Endothelial cell of umbilical vein (primary cell): ENCODE measurements around the gene C2CD4D. TPM values are rescaled to one million over a fixed set of nuclear protein-coding genes. Genes with fewer than 3 reads are reported as not detected.

ENCODE experiments used
- BruUV-seq: library from RNA; stranded (reverse); fragments of 400-500 nt; replicated peaks from 2 replicates; lab custom pipeline; 2021; lab: Mats Ljungman, UMichigan
- CTCF ChIA-PET: fragments of 300-600, 350-600 bp; sonication (Branson Sonifier 250); formaldehyde crosslinking; loops from one replicate; lab custom pipeline; 2021; ENCODE audit warnings: antibody characterized with exemption, inconsistent platforms; lab: Charles Lee
- POLR2A ChIA-PET: fragments of 300-600, 350-600 bp; sonication (Branson Sonifier 250); formaldehyde crosslinking; loops from one replicate; lab custom pipeline; 2021; ENCODE audit warnings: antibody characterized with exemption, inconsistent platforms; lab: Charles Lee
- DNase-seq: peaks from one replicate; pipeline ENCODE4 v3.0.0-alpha.2; 2011; ENCODE audit warnings: low read depth, low spot score
- FAIRE-seq: peaks from 2 replicates; lab custom pipeline; 2011; peaks lifted over from hg19 to GRCh38; lab: Jason Lieb, UNC
- H2AFZ ChIP-seq: 2 replicates; pipeline ENCODE4 v1.6.0; 2012; ENCODE audit warnings: low read depth, low read length, control low read depth, inconsistent platforms
- H3K27ac ChIP-seq: 2 replicates; pipeline ENCODE4 v1.5.1; 2011; ENCODE audit warnings: low read depth, mild to moderate bottlenecking, control low read depth, low read length, moderate library complexity; ENCODE audit not compliant: insufficient read depth
- H3K27me3 ChIP-seq, 2 experiments: 2 replicates each; pipeline versions ENCODE4 v1.6.0 to v1.6.1; 2011; ENCODE audit warnings: low read length in 2 of 2, mixed read lengths in 1 of 2; ENCODE audit not compliant: control insufficient read depth in 2 of 2, insufficient read depth in 2 of 2
- H3K36me3 ChIP-seq, 2 experiments: 2 replicates in 1 of 2; 3 replicates in 1 of 2; pipeline ENCODE4 v1.5.1; 2011; ENCODE audit warnings: low read length in 2 of 2, mild to moderate bottlenecking in 1 of 2, moderate library complexity in 1 of 2; ENCODE audit not compliant: control insufficient read depth in 2 of 2, insufficient read depth in 2 of 2; ENCODE audit errors: extremely low read depth in 1 of 2
- H3K4me1 ChIP-seq: 3 replicates; pipeline ENCODE4 v1.5.1; 2011; ENCODE audit warnings: mild to moderate bottlenecking, low read length; ENCODE audit not compliant: control insufficient read depth, insufficient read depth; ENCODE audit errors: extremely low read depth
- H3K4me2 ChIP-seq: 2 replicates; pipeline ENCODE4 v1.6.1; 2011; ENCODE audit warnings: low read length, control low read depth, mixed read lengths; ENCODE audit not compliant: insufficient read depth
- H3K4me3 ChIP-seq, 3 experiments: fragments of 200-600 bp in 1 of 3; sonication (generic), shearing (Covaris generic) in 1 of 3; replicated peaks in 1 of 3; 2 replicates each; pipeline ENCODE4 v1.5.1; 2011 to 2016; ENCODE audit warnings: control low read depth in 3 of 3, low read length in 3 of 3, mild to moderate bottlenecking in 2 of 3, inconsistent platforms in 1 of 3, low read depth in 1 of 3, moderate library complexity in 1 of 3; ENCODE audit not compliant: insufficient read depth in 1 of 3
- H3K79me2 ChIP-seq: 2 replicates; pipeline ENCODE4 v1.6.0; 2012; ENCODE audit warnings: low read length, inconsistent platforms; ENCODE audit not compliant: control insufficient read depth, insufficient read depth
- H3K9ac ChIP-seq: replicated peaks from 2 replicates; pipeline ENCODE3; 2011; ENCODE audit warnings: low read length, control low read depth; ENCODE audit not compliant: insufficient read depth; ENCODE audit errors: extremely low read depth
- H3K9me1 ChIP-seq: replicated peaks from 3 replicates; pipeline ENCODE4 v1.6.0; 2011; ENCODE audit warnings: mild to moderate bottlenecking, low read length; ENCODE audit not compliant: control insufficient read depth, insufficient read depth; ENCODE audit errors: extremely low read depth
- H3K9me3 ChIP-seq: replicated peaks from 2 replicates; pipeline ENCODE4 v1.5.1; 2012; ENCODE audit warnings: low read length, inconsistent platforms; ENCODE audit not compliant: control insufficient read depth, insufficient read depth
- H4K20me1 ChIP-seq: replicated peaks from 2 replicates; pipeline ENCODE3; 2011; ENCODE audit warnings: mild to moderate bottlenecking, low read length; ENCODE audit not compliant: control insufficient read depth, insufficient read depth; ENCODE audit errors: extremely low read depth
- CTCF ChIP-seq, 2 donors: IDR thresholded peaks; 1 replicate in 1 of 2; 2 replicates in 1 of 2; pipeline ENCODE4 v1.5.1; 2011; ENCODE audit warnings: low read length in 2 of 2, mild to moderate bottlenecking in 2 of 2, moderate library complexity in 2 of 2, control low read depth in 1 of 2, inconsistent platforms in 1 of 2, low read depth in 1 of 2; ENCODE audit not compliant: insufficient read depth in 1 of 2; ENCODE audit errors: extremely low read depth in 1 of 2
- EZH2 ChIP-seq: IDR thresholded peaks from 2 replicates; pipeline ENCODE4 v1.6.1; 2012; ENCODE audit warnings: borderline replicate concordance, low read depth, mild to moderate bottlenecking, moderate library complexity, low read length, inconsistent platforms; ENCODE audit not compliant: severe bottlenecking
- FOS ChIP-seq: IDR thresholded peaks from 2 replicates; pipeline ENCODE4 v1.6.1; 2011; ENCODE audit warnings: mild to moderate bottlenecking, low read length, moderate library complexity, borderline replicate concordance; ENCODE audit not compliant: insufficient read depth
- GATA2 ChIP-seq: IDR thresholded peaks from 2 replicates; pipeline ENCODE4 v1.7.0; 2011; ENCODE audit warnings: low read depth, mild to moderate bottlenecking, moderate library complexity, mixed read lengths, low read length; ENCODE audit not compliant: insufficient read length, insufficient read depth
- JUN ChIP-seq: IDR thresholded peaks from 2 replicates; pipeline ENCODE4 v1.6.1; 2011; ENCODE audit warnings: borderline replicate concordance, low read depth; ENCODE audit not compliant: insufficient read length, insufficient read depth
- MAX ChIP-seq: IDR thresholded peaks from 2 replicates; pipeline ENCODE4 v1.6.1; 2011; ENCODE audit not compliant: insufficient read depth, insufficient read length
- MYC ChIP-seq: IDR thresholded peaks from one replicate; pipeline ENCODE4 v1.6.1; 2011; ENCODE audit warnings: mild to moderate bottlenecking, low read depth, low read length
- POLR2A ChIP-seq: IDR thresholded peaks from 2 replicates; pipeline ENCODE4 v1.6.1; 2012; ENCODE audit warnings: low read depth, mild to moderate bottlenecking, control low read depth, low read length
- POLR2AphosphoS5 ChIP-seq: IDR thresholded peaks from 2 replicates; pipeline ENCODE4 v1.6.1; 2012; ENCODE audit warnings: low read depth, mild to moderate bottlenecking, control low read depth, low read length, moderate library complexity; ENCODE audit not compliant: insufficient read depth
- dilution Hi-C: fragments of 300-500 bp; cut with MboI; formaldehyde crosslinking; loops from one replicate; pipeline ENCODE4 v1.15.0; 2019; ENCODE audit warnings: low sequenced_read_pairs; ENCODE audit not compliant: extremely low pct_ligation_motif_present
- intact Hi-C: fragments of 100-400 bp; cut with micrococcal nuclease; formaldehyde crosslinking; loops from one replicate; pipeline ENCODE4 v1.10.0; 2022
- polyA plus RNA-seq, 4 experiments: library from polyadenylated mRNA; depleted of rRNA in 3 of 4; stranded (reverse) in 3 of 4; unstranded in 1 of 4; fragments of >200 nt; gene quantifications; 2 replicates each; pipeline versions ENCODE4 v1.2.1 to v1.2.3, GENCODE V29; 2011 to 2012; ENCODE audit warnings: missing spikeins in 1 of 4
- total RNA-seq: library from RNA; stranded (reverse); gene quantifications from 2 replicates; pipeline ENCODE4 v1.2.3, GENCODE V29; 2021

Gene C2CD4D
- total and polyA plus RNA-seq, 2 donors (not counting 3 experiments of a cell fraction or from before 2014, with no cell fraction given): not detected

GRCh38 chr1:151828921-151829320 lies 10.7 kb downstream of the C2CD4D start:
- no peak overlapping the region for H3K4me2 ChIP-seq
- ChIA-PET POLR2A (interaction anchor here (0.7 to 0.8 kb wide), 2 partner anchors 8 to 288 kb away, joined by 5 to 7 read pairs; no protein-coding TSS in a partner anchor), CTCF (interaction anchor here (1.2 kb wide), 1 partner anchor 8 kb away, joined by 6 read pairs; no protein-coding TSS in a partner anchor)
- no peak for TF ChIP-seq POLR2AphosphoS5
- no peak for TF ChIP-seq CTCF (IDR thresholded peaks at IDR 0.05; ENCODE audit: extremely low read depth in 1 of 2, insufficient read depth in 1 of 2, low read depth in 1 of 2, low read length in 2 of 2)
- no peak for TF ChIP-seq POLR2A
- no peak for TF ChIP-seq EZH2
- TF ChIP-seq FOS: no peak
- TF ChIP-seq JUN: no peak
- no peak for TF ChIP-seq GATA2
- TF ChIP-seq MAX: no peak
- no peak for TF ChIP-seq MYC
- H3K36me3 ChIP-seq: no peaks in the 10 kb centered on the region
- H2AFZ ChIP-seq: no peak overlapping the region
- peaks cover 11% of the 10 kb centered on the region for H3K4me1 ChIP-seq
- dilution Hi-C loops (no loop called here), intact Hi-C loops (loop anchor here (1.0 kb wide), 2 partner anchors 12 to 39 kb away; partner anchors contain the start of gene TDRKH)
- no peak overlapping the region for H3K4me3 ChIP-seq
- H3K27me3 ChIP-seq: no peaks in the 10 kb centered on the region
- H4K20me1 ChIP-seq: no peaks in the 10 kb centered on the region
- peak; percentile 76 for FAIRE-seq
- no TSS peak for BruUV-seq
- H3K9me1 ChIP-seq: no peaks in the 10 kb centered on the region
- no peak overlapping the region for H3K27ac ChIP-seq
- no peaks in the 10 kb centered on the region for H3K79me2 ChIP-seq
- DNase-seq: peak; percentile 60
- no peak overlapping the region for H3K9ac ChIP-seq
- H3K9me3 ChIP-seq: no peaks in the 10 kb centered on the region
